ENCODE data around the gene USP20.

USP20 gene

DNA sequence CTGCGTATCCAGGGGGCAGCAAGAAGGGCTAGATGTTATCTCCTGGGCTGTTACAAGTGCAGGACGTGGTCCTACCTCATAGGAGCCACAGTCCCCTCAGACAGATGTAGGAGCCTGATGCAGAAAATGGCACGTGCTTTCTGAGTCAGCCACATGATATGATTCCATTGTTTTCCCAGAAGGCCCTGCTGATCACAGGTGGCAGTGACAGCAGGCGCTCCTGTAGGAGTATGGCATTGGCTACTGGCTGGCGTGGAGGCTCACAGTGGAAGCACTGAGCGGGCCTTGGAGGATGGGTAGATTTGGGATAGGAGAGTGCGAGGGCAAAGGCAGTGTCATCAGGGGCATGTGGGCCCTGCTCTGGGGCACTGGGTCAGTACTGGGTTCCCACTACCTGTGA is 21.9 kb downstream of the USP20 start:
- DNase-seq: no peak

- DNase-seq: no peak
Measured at GRCh38 chr9:129858167-129858962, 23.1 kb downstream of the USP20 start.

- DNase-seq: no peak
Measured at GRCh38 chr9:129860653-129861446, 25.6 kb downstream of the USP20 start.

DNA sequence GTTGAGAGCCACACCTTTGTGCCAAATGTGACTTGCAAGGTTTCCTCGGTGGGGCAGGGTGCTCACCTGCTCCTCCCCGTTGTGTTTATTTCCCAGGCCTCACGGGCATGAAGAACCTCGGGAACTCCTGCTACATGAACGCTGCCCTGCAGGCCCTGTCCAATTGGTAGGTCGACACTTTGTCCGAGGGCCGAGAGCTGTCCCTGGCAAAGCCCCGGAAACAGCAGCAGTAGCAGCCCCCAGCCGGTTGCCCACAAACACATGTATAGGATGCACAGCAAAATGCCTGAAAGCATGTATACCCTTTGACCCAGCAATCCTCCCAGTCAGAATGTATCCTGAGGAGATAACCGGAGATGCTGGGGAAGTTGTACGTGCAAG is 26.2 kb downstream of the USP20 start:
- no peak for DNase-seq

DNA sequence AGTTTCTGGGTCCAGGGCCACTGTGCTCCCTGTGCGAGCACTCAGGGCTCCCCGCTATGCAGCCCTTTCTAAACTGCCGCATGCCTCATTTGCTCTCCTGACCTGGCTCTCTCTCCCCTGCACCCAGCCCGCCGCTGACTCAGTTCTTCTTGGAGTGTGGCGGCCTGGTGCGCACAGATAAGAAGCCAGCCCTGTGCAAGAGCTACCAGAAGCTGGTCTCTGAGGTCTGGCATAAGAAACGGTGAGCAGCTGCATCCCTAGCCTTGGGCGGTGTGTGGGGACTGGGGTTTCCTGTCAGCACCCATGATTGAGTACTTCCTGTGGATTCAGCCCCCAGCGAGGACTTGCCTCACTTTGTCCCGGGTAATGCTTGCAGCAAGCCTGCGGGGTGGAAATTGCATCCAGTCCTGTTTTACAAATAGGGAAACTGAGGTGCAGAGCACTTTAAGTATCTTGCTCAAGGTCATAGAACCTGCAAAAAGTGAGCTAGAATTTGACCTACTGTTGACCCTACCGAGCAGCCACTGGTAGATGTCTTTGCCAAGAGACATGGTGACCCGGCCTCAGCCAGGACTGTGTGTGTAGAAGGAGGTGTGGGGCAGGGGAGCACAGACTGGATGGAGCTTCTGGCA is 27.9 kb downstream of the USP20 start:
- peak; percentile 71 for DNase-seq

DNA sequence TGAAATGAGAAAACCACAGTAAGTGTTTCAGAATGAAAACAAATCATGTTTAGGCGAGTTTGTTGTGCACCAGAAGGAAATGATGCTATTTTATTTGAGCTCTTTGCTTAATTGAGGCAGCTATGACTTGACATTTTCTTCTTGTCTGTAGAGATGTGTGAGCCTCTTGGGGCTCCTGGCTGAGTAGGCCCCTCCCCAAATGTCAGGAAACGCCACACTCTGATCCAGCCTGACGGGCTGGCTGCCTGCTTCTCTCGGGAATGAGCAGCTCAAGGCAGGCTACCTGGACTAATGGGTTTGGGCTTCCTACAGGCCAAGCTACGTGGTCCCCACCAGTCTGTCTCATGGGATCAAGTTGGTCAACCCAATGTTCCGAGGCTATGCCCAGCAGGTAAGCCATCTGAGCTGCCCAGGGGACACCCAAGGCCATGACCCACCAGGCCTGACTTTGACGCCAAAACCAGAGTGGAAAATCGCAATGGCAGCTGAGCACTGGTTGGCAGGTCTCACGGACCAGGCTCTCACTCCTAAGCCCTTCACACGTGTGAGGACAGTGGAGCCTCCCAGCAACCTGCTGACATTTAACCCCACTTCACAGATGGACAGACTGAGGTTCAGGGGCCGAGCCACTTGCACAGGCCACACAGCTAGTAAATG is 29.9 kb downstream of the USP20 start:
- no peak for DNase-seq

GRCh38 chr9:129865668-129866320 is 30.5 kb downstream of the USP20 start:
- no peak for DNase-seq

DNA sequence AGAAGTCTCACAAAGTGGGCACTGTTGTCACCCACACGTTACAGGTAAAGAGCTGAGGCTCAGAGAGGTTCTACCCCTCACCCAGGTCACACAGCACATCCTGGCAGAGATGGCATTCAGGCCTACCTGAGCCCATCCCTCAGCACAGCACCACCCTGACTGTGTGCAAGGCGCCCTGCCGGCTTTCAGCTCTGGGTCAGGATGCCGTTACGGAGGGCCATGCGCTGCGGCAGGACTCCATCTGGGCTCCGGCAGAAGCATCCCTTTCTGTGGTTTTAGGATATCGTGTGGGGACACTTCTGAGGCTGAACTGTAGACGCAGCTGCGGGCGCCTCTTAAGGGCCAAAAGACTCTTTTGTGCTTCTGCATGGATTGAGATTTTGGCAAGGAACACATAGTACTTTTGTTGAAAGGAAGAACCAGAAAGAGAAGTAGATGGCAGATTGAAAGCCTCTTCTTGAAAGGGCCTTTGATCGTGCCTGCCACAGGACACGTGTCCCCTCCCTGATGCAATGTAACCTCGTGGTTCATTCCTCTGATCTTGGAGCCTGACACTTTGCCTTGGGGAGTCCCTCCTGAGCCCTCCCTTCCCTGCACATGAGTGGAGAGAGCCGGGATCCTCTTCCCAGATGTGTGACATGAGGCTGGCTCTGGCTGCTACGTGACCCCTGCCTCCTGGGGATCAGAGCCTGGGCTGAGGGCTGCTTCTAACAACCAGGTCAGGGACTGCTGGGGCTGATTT is 31.3 kb downstream of the USP20 start:
- no peak for DNase-seq

GRCh38 chr9:129867136-129868022 is 32.1 kb downstream of the USP20 start:
- DNase-seq: no peak

DNA sequence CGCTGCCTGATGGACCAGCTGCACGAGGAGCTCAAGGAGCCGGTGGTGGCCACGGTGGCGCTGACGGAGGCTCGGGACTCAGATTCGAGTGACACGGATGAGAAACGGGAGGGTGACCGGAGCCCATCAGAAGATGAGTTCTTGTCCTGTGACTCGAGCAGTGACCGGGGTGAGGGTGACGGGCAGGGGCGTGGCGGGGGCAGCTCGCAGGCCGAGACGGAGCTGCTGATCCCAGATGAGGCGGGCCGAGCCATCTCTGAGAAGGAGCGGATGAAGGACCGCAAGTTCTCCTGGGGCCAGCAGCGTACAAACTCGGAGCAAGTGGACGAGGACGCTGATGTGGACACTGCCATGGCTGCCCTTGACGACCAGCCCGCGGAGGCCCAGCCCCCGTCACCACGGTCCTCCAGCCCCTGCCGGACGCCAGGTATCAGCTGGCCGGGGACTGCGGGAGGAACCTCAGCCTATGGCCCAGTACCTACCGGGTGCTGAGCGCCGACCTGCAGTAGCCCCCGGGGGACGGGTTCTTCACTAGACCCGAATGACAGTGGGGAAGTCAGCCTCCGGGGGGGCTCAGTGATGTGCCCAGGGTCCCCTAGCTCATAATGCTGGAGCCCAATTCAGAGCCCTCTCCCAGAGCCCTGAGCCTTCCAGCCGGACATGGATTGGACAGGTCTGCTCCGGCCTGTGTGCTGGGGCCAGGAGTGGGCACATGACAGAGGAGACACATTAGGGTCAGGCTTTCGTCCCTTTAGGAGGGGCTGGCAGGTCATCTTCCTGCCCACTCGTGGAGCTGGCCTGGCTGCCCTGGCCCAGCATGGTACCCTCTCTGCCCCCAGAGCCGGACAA is 33.0 kb downstream of the USP20 start:
- no peak for DNase-seq

DNA sequence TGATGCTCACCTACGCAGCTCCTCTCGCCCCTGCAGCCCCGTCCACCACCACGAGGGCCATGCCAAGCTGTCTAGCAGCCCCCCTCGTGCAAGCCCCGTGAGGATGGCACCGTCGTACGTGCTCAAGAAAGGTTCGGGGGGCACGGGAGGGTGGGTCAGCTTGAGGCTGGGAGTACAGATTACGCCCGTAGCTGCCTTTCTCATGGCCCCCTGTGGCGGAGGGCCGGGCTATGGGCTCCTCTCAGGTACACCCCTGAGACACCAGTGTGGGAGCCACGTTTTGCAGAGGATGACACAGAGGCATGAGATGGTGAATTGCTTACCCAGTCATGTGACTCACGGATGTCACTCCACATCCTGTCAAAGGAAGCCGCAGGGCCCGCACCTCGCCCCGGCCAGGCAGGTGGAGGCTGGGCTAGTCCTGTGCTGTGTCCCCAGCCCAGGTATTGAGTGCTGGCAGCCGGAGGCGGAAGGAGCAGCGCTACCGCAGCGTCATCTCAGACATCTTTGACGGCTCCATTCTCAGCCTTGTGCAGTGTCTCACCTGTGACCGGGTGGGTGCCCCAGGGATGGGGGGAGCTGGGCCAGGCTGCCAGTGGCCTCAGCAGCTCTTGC is 33.7 kb downstream of the USP20 start:
- DNase-seq: no peak

DNA sequence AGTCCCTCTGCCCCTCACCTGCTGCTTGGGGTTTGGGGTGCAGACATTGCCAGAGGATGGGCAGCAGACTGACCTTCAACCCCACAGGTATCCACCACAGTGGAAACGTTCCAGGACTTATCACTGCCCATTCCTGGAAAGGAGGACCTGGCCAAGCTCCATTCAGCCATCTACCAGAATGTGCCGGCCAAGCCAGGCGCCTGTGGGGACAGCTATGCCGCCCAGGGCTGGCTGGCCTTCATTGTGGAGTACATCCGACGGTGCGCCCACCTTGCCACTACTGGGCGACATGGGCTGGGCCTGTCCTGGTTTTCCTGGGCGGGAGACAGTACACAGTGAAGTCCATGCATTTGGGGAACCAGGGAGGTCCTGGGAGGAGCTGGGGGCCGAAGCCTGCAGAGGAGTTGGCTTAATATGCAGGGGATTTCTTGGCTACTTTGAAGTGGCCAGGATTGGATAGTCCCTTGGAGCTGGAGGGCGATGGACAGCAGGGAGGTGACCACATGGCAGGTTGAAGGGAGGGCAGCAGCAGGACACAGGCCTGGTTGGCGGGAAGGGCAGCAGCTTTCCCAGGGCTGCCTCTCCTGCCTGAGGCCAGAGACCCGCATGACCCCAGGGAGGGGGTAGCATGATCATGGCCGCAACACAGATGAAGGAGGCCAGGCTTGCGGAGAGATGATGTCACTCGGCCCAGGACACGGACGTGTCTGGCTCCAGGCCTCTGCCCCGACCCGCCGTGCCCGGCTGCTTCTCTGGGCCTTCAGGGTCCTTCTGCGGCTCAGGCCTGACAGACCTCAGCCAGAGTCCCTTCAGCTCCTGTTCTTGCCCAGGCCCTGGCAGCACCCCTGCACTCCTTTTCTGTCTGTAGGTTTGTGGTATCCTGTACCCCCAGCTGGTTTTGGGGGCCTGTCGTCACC is 34.6 kb downstream of the USP20 start:
- DNase-seq: no peak

DNA sequence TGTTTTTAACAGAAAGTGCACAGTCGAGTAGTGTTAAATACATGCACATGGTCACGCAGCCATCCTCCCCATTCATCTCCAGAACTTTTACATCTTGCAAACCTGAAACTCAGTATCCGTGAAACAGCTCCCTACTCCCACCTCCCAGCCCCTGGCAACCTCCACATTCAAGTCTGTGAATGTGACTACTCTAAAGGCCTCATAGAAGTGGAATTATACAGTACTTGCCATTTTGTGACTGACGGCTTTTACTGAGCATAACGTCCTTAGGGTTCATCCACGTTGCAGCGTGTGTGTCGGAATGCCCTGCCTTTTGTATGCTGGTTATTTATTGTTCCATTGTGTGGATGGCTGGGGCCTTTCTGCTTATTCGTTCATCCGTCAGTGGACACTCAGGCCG is 35.8 kb downstream of the USP20 start:
- DNase-seq: no peak

DNA sequence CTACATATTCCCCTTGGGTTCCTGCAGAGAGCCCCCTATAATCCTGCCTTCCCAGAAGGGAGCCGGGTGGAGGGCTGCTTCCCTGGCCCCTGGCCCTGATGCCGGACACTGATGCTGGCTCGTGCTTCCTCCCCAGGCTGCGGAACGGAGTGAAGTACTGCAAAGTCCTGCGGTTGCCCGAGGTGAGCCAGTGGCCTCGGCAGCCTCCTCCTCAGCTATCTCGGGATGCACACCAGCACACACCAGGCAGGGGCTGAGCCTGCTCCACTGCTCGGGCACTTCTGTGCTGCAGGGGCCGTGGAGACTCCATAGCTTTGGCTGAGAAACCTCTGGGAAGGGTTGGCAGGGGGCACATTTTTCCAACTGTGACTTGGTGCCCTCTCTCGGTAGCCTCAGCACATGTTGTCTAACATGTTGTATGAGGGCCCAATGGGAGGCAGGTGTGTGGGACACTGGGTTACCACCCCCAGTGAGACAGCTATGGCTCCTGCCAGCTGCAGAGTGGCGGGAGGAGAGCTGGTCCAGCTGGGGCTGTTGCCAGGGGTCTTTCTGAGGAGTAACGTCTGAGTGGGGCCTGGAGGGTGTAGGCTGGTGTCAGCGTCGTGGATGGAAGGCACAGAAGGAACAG is 38.4 kb downstream of the USP20 start:
- no peak for DNase-seq

GRCh38 chr9:129874261-129875101 is 39.2 kb downstream of the USP20 start:
- DNase-seq: no peak

- no peak for DNase-seq
Measured at GRCh38 chr9:129875181-129875611, 39.9 kb downstream of the USP20 start.
